Measurements from ENCODE around the gene STRAP.

GRCh38 chr12:15862840-15863239, 19.3 kb upstream of the STRAP start:
- TF ChIP-seq REST (IDR thresholded peaks at IDR 0.05; ENCODE audit: low read depth, low read length) (no peak), USF2 (IDR thresholded peaks at IDR 0.05; ENCODE audit: borderline replicate concordance, low read depth, low read length) (no peak), ATF7 (IDR thresholded peaks at IDR 0.05; ENCODE audit: low read depth) (no peak), POLR2AphosphoS2 (IDR thresholded peaks at IDR 0.05; ENCODE audit: low read depth, low read length) (no peak), BHLHE40 (IDR thresholded peaks at IDR 0.05; ENCODE audit: borderline replicate concordance in 1 of 2, low read depth in 2 of 2, low read length in 1 of 2) (no peak), CTCF (IDR thresholded peaks at IDR 0.05 in 2 of 3, conservative IDR thresholded peaks at IDR 0.05 in 1 of 3; ENCODE audit: control insufficient read depth in 2 of 3, extremely low read depth in 1 of 3, insufficient read depth in 1 of 3, low read depth in 3 of 3, low read length in 3 of 3) (no peak), CBX5 (IDR thresholded peaks at IDR 0.05; ENCODE audit: low read depth) (no peak)

Measured in GM12878 (cell line).